Embryonic facial prominence (tissue), 1 donor: ENCODE measurements around the gene RTP5.
"Not testable (repeated sequence)": the region's sequence is repeated elsewhere in the genome, so short reads cannot be mapped to it uniquely, and the experiment has no call there.

Source experiments
- DNase-seq: peaks from one replicate; pipeline ENCODE4 v3.0.0-alpha.2; 2016; ENCODE audit errors: extremely low spot score

The RTP5 gene

DNA sequence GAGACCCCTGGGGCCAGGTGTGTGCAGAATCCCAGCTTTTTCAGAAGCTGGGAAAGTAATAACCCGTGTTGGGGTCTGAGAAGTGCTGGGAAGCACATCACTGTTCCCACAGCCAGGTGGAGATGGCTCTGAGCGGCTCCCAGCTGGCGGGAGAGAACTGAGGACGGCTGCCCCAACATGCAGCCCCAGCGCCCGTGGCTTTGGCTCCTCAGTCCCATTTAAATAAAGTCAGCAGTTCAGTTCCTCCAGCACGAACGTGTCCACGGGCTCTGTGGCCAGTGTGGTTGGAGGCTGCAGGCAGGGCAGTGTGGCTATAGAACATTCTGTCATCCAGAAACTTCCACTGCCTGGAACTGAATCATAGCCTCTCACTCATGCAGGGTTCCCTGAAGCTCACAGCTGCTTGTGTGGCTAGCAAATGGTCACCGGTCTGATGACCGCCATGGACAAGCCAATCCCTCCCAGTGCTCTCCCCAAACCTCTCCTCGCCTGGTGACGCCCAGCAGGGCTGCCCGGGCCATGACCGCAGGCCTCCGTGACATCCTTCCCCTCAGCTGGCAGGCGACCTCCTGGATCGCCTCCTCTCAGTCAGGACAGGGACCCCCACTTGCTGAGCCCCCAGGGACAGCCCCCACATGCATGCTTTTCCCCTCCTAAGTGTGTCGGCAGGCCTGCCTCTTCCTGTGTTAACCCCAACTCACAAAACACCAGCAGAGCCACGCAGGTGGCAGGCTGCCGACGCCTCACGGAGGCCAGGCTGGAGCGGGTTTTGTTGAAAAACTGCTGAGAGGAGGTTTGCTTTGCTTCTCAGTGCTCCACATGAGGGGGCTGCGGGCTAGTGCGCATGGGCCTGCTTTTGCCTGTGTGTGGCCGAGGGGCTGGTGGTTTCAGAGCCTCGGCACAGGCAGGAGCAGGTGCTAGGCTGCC lies 1.3 kb downstream of the RTP5 start:
- no peak for DNase-seq

GRCh38 chr2:241871538-241872312 lies 2.2 kb downstream of the RTP5 start:
- no peak for DNase-seq

DNA sequence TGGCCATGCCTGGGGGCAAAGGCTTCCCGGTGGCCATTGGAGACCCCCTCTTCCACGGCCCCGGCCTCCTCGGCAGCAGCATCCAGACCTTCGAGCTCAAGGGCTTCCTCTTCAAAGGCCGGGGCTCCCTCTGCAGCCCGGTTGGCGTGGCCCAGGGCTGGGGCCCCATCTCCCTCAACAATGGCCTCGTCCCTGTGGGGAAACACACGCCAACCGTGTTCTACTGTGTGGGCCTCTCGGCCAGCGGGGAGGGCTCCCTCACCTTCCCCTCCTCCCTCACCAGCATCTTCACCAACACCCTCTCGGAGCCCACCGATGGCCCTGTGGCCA lies 2.7 kb downstream of the RTP5 start:
- no peak for DNase-seq

DNA sequence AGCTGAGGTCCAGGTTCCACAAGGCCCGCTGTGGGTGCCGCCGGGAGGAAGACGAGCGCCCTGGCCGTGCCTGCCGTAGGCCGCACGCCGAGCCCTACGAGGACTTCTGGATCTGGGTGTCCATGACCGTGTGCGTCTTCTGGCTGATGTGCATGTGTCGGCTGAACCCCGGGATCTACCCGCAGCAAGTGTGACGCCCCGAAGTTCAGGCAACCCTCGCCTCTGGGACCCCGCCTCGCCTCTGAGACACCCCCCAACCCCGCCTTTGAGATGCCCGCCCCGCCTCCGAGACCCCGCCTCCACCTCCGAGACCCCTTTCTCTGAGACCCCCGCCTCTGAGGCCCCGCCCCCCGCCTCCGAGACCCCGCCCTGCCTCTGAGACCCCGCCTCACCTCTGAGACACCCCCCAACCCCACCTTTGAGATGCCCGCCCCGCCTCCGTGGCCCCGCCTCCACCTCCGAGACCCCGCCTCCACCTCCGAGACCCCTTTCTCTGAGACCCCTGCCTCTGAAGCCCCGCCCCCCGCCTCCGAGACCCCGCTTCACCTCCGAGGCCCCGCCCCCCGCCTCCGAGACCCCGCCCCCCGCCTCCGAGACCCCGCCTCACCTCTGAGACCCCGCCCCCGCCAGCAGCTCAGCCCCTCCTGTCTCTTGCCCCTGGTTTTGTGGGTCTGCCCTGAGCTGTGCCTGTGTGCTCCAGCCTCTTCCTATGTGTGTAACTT lies 3.7 kb downstream of the RTP5 start:
- no peak for DNase-seq

DNA sequence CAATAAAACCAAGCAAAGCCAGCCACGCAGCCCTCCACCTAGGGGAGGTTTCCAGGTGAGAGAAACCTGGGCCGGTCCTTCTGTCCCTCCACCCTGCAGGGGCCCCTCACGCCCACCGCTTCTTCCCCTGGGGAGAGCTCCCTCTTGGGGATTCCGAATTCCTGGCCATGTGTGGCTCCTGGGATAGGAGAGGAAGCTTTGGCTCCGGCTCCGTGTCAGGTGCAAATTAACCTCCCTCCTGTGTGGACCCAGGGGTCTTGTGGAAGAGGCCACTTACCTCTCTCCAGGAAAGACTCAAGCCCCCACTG lies 4.2 kb downstream of the RTP5 start:
- no peak for DNase-seq

DNA sequence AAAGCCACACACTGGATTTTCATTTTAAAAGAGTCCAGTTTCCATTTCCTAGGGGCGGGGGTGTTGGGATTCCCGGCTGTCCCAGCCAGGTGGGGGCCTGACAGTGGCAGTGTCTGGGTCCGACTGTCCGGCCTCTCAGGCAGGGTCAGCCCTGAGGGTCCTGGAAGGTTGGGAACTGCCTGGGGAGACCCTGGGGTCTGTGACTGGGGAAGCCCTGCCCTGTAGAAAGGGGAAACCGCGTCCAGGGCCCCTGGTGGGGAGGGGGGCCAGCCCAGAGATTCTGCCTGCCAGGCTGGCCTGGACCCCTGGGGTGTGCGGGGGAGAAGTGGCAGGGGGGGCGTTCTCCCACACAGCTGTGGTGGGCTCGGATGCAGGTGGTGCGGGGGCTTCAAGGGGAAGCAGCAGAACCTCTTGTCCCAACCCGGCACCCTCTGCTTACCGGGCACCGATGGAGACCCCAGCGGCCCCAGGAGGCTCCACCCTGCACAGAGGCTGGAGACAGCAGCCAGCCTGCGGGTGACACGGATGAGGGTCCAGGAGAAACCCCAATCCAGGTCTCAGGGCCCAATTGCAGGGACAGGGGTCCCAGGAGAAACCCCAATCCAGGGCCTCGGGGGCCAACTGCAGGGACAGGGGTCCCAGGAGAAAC lies 4.9 kb downstream of the RTP5 start:
- no peak for DNase-seq

DNA sequence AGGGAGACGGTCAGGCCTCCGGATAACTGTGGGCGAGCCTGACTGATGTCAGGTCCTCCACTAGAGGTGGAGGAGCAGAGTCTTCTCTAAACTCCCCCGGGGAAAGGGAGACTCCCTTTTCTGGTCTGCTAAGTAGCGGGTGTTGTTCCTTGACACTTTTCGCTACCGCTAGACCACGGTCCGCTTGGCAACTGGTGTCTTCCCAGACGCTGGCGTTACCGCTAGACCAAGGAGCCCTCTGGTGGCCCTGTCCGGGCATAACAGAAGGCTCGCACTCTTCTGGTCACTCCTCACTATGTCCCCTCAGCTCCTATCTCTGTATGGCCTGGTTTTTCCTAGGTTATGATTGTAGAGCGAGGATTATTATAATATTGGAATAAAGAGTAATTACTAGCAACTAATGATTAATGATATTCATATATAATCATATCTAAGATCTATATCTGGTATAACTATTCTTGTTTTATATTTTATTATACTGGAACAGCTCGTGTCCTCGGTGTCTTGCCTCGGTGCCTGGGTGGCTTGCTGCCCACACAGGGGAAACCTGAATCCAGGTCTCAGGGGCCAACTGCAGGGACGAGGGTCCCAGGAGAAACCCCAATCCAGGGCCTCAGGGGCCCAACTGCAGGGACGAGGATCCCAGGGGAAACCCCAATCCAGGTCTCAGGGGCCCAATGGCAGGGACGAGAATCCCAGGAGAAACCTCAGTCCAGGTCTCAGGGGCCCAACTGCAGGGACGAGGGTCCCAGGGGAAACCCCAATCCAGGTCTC lies 6.4 kb downstream of the RTP5 start:
- not testable (repeated sequence) for DNase-seq

GRCh38 chr2:241876528-241877196 lies 7.1 kb downstream of the RTP5 start:
- no peak for DNase-seq

GRCh38 chr2:241877197-241877685 lies 7.7 kb downstream of the RTP5 start:
- DNase-seq = no peak

- DNase-seq = peak; percentile 25
Observed at GRCh38 chr2:241877989-241878970, 8.8 kb downstream of the RTP5 start.

DNA sequence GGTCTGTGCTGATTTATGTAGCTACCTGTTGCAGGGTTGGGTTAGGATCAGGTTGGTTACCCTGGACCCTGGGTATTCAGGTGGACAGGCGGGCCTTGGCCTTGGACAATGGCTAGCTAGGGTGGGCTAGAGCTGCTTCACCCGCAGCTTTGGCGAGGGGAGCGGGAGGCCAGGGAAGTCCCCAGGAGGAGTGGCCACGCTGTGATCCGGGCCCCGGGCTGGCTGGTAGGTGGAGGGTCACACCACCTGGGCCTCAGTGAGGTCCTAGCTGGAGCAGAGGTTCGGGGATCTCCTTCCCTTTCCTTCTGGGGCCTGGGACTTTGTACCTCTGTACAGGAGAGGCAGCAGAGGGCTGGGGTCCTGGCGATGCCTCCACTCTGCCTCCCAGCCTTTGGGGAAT lies 9.8 kb downstream of the RTP5 start:
- DNase-seq = no peak

DNA sequence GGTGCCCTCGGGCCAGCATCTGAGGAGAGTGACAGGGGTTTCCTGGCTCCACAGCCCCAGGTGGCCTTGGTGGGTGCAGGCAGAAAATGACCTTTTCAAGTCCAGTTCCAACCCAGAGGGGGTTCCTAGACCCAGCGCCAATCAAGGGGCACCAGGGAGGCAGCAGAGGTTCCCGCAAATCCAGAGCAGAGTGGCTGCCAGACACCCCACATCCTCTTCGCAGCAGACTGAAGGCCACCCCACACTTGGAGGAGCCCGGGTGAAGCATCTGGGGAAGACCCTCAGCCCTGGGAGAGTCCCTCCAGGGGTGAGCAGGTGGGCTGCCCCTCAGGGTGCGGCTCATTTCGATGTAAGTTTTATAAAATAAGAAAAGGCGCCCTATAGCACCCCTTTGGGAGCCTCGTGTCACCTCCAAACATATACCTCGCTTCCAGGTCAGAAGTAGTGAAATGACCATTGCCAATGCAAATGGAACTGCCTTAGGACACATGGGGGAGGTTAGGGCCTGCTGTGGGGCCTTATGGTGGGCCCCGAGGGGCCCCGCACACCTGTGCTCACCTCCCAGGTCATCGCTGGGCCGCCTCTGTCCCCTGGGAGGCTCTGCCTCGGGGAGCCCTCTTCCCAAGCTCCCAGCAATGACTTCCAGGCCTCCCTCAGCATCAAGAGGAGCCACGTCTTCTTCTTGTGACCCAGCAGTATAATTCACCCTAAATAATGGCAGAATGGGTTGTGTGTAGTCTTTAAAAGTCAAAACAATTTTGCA lies 11.0 kb downstream of the RTP5 start:
- DNase-seq = no peak

DNA sequence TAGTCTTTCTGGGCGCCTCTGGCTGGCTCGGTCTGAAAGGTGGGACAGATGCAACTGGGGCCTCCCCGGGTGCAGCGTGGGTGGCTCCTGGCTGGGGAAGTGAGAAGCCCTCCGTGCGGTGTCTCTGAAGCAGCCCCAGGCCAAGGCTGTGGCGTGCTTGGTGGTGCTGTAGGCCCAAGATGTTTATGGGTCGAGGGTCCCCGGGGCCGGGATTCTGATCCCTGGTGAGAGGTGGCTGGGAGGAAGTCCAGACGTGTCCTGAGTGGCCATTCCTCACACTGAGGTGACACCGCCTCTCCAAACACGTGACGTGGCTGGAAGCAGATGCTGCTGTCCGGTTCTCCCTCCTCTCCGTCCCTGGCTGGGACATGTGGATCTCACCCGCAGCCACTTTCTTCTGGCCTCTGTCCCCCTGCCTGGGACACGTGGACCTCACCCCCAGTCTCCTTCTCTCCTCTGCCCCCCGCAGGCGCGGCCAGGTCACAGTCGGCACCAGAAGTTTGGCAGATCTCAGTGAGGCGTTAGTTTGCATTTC lies 12.6 kb downstream of the RTP5 start:
- no peak for DNase-seq

DNA sequence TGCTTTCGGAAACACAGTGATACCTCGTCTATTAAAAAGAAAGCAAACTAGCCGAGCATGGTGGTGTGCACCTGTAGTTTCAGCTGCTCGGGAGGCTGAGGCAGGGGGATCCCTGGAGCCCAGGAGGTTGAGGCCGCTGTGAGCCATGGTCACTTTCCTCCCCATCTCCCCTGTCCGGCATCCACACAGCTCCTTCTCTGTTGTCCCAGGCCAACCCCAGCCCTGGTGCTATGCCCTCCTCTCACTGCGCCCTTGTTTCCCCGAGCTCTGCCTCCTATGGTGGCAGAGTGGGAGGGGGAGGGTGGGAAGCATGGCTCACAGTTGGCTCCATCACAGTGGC lies 15.4 kb downstream of the RTP5 start:
- DNase-seq = no peak

DNA sequence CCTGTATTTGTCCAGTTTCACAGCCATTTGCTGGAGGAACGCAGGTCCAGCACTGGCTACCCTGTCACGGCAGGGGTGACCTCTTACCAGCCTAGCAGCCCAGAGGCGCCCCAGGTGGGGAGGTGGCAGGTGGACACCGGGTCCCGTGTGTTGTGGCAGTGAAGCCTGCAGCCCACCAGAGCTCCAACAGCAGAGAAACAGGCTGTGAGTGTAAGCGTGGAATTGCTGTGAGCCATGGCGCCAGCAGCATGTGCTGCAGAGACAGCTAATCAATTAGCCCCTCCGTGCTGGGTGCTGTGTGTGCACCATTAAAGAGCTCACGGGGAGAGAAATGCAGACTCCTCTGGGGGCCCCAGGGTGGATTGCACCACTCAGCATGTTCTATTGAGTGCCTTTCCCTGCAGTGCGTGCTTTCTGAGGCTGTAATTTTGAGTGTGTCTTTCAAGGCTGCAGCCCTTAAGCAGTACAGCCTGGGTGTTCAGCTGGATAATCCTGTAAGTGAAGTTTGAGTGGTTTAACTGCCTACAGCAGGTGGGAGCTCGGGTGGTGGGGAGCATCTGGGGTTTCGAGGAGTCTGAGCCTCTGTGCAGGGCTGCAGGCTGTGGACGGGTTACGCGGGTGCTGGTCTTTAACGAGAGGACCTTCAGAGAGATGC lies 15.9 kb downstream of the RTP5 start:
- DNase-seq = no peak

DNA sequence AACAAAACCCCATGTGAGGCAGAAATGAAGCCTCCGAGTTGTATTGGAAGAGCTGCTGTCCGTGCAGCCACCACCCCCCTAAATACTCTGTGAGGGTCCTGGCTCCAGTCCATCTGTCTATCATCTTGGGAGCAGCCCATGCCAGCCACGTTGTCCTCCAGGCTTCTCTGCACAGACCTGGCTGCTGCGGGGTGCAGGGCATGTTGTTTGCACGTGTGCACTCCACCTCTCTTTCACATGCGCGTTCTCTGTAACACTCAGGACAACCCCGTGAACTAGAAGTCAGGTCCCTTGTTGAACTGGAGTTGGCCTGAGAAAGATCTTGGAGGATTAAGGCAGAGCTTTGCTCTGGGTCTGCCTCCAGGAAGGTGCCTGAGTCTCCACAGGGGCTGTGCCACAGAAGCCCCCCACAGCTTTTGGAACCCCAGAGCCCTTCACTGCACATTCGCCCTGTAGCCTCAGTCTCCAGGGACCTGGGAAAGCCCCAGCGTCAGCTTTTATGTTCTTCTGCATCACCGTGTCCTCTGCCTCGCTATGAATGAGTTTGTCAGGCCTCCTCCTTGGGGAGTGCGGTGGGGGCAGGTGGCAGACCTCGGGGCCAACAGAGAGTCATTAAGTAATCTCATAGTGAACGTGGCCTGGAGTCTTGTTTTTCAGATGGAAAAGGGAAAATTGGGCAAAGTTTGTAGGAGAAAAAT lies 16.6 kb downstream of the RTP5 start:
- DNase-seq = no peak

DNA sequence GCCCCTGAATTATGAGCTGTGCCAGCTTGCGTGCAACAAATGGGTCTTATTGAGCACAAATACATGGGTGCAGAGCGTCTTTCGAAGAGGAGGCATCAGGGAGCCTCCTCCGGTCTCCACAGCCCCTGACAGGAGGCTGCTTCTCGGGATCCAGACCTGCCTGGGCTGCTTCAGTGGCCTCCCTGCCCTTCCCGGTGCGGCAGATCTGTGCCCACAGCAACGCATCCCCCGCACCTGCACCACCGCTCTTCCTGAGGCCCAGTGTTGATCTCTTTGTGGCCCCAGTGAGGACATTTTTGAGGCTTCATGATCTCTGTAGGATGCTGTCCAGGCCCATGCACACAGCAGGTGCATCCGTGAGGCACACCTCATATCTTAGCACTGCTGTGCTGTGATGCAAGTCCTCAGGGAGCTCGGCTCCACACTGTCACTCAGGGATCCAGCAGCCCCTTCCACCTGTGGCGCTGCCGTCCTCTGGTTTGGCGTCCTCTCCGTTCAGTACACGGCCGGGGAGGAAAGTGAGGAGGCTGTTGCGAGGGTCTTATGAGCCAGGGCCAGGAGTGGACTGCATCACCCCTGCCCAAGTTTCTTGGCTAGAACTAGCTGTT lies 17.4 kb downstream of the RTP5 start:
- DNase-seq = no peak
